Stimulated activated CD8-positive, alpha-beta memory T cell treated with anti-CD3 and anti-CD28 coated beads, Interleukin-7, amount 100 ng/mL, for 4 hours (primary cell): Measurements from ENCODE around the gene SORCS3.

Source experiments
- DNase-seq, 2 donors: peaks; one replicate each; pipeline ENCODE4 v3.0.0-alpha.2; 2020; ENCODE audit warnings: low read depth in 2 of 2

SORCS3 gene

DNA sequence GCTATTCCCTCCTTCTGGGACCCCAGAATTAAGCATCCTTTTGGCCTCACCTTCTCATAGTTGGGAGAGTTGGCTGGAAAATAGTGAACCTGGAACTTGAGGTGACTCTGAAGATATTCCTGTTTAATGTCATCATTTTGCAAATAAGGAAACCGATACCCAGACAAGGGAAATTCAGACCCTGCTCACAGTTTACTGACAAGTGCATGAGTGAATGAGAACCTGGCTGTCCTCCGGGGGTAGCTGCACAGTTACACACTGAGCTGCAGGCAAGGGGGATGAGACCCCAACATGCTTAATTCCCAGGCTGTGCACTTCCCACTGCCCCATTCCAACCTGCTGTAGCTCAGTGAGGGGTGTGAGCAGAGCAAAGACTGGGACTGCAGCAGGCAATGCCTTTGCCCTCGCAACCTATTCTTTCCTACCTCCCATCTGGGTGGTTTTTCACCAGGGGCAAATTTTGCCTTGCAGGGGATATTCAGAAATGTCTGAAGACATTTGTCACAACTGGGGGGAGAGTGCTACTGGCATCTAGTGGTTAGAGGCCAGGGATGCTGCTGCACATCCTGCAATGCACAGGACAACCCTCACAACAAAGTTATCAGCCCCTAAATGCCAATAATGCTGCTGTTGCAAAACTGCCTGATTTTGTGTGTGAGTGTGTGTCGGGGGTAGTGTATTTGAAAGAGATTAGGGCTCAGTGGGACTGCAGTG, 136.2 kb downstream of the SORCS3 start:
- DNase-seq, result no peak

DNA sequence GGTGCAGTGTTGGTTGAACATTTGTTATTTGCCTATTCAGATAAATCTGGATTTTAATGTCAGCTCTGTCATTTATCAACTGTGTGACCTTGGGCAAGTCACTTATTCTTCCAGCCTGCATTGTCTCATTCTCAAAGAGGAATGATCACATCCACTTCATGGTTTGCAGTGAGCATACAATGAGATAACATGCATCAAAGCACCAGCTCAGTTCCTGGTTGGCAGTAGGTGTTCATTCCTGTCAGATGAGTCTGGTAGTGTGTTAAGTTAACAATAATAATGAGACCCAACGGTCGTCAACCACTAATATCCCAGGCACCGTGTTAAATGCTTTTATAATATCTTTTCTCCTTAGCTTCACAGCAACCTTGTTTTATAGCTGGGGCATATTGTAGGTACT, 137.3 kb downstream of the SORCS3 start:
- no peak for DNase-seq

DNA sequence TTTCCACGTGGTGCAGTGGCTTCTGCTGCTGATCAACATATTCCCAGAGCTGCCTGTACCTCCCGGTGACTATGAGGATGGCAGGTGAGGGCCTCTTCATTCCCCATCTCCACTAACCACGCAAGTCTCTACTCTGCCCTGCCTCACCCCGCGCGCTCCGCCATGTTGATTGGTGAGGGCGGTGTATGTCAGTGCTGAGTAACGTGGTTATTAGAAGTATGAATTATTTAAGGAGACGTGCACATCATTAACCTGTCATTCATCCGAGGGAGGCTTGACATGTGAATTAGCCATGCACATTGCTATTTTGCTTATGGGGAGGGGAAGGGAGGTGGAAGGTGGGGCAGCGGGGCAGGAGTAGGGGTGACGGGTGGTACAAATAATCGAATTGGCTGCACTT, 138.6 kb downstream of the SORCS3 start:
- no peak for DNase-seq

DNA sequence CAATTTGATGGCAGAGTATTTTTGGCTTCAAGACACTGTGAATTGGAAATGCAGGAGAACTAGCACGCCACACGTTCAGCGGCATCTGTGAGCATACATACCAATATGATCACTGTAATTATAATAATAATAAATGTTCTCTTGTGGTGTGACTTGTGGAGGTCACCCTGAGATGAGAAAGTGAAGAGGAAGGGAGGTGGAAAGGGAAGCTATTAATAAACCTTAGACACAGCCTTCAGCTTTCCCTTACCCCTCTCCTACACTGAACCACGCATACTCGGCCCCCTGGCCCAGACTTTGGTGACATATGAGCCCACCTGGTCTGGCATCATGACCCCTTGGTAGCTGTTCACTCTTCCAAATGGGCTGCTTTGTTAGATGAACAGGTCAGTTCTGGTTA, 139.1 kb downstream of the SORCS3 start:
- DNase-seq, result no peak

DNA sequence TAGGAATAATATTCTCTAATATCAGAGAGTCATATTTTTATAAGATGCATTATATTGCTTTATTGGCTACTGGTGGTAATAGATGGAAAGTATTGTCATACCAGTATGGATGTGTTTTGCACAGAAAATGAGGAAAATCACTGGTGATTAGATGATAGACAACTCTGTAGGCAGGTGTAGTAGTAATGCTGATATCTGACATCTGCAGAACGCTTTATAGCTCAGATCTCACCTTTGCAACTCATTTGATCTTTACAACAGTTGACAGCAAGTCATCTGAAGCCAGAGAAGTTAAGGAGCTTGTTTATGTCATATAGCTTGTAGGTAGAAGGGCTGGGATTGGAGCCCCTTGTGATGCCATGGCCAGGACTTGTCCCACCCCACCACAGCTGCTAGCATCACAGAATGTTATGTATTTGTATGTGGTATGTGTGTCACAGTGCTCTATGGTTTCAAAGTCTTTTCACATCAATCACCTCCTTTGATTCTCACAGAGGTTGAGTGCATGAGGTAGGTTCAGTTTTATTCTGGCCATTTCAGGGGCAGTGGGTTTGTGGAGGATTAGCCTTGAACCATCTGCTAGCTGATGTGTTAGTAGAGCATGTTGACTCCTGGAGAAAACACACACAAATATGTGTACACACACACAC, 140.0 kb downstream of the SORCS3 start:
- no peak for DNase-seq

DNA sequence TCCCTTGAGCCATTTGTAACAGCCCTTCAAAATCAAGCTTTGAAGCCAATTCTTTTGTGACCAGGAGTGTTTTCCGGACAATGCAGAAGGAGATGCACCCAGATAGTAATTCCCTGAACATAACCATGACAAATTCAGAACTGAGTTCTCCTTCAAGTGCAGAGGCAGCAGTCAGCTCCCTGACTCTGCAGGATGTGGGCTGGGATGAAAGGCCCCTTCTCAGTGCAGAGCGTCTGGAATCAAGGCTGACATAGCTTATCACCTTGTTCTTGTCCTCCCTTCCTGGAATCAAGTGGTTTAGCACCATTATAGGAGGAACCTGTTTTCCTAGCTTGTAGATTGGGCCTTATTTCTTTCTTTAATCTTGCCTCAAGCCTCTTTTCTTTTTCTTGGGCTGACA, 143.4 kb downstream of the SORCS3 start:
- no peak for DNase-seq

DNA sequence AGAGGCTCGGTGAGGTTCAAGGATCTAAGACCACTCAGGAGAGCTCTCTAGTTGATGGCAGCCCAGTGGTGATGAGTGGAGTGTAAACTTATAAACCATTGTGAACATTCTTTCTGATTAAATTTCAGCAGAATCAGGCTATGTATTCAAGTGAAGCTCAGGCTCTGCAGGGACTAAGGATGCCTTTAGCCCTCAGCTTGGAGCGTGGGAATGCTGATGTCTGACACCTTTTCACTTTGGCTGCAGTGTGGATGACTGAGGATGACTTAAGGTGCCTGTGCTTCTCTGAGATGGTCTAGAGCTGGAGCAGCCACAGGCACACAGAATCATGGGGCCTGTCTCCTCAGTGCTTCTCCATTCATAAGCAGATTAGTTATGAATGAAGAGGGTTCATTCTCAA, 150.4 kb downstream of the SORCS3 start:
- DNase-seq, result no peak

DNA sequence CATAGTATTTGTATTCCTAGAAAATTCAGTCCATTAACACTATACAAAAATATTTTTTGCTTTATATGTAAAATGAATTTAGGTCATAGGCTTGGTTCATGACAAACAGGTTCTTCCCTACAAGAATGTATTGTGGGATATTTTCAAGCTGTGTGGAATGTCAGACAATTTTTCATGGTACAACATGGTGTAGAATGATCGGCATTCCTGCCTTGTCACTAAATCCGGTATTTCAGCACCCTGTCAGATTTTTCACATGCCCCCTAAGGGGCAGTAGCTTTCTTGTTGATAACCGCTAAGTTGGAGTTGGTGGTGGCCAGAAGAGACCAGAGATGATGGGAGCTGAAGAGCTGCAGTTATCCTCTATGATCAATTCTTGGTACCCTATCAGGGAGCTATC, 154.3 kb downstream of the SORCS3 start:
- DNase-seq, result no peak

DNA sequence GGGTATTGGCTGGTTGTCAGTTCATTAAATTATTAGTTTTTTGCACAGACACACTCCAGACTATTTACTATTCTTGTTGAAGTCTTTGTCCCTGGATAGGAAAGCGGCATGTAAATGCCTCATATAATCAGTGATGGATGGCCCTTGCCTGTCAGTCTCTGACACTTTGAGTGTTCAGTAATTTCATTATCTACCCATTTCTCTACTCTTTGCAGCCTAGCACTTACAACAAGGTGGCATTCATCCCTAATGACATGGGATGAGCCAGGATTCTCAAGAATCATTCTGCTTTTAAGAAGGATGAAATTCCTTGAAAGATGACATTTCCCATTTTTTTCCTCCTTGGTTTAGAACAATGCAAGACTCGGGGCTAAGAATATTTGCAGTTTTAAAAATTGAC, 155.7 kb downstream of the SORCS3 start:
- DNase-seq, result no peak

DNA sequence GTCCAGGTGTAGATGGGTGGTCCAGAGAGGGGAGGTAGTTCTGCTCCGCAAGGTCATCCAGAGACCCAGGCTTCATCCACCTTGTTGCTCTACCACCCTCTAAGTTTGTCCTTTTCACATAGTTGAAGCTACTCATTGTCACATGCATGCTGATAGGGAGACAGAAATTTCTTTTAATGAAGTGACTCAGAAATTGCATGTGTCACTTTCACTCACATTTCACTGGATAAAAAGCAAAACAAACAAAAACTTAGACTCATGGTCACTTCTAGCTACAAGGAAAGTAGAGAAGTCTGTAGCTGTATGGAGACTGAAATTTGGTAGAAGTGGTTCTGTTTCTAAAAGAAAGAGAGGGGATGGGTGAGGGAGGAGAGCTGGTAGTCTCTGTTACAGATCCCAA, 161.9 kb downstream of the SORCS3 start:
- DNase-seq, result no peak

DNA sequence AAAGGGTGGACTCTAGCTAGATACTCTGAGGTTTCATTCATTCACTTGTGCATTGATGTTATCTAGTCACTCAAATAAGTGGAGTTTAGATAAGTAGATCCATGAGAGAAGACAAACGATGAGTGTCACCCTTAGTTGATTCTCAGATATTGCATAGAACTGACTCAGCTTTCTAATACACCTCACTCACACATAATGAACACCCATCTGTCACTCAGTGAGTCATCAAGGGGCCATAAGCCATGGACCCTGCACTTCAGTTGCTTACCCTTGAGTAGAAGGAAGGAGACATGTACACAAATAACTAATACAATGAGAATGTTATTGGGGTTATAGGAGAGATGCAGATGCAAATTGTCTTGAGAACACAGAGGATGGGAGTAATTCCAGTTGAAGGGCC, 163.8 kb downstream of the SORCS3 start:
- DNase-seq, result no peak

DNA sequence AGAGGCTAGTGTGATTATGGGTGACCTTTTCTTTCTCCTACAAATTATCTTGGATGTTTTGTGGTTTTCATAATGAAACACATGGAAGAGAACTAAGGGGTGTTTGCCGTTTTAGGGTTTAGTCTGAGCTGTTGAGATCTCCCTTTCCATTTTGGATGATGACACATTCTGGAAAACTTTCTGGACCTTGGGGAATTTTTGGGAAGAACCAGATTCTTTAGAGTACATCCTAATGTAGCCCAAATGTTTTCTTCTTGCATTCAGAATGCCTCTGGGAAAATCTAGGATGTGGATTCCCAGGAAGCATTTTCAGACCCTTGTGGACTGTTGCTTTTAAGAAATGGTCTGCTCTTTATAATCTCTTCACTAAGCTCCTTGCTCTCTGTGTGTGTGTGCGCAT, 165.7 kb downstream of the SORCS3 start:
- no peak for DNase-seq

DNA sequence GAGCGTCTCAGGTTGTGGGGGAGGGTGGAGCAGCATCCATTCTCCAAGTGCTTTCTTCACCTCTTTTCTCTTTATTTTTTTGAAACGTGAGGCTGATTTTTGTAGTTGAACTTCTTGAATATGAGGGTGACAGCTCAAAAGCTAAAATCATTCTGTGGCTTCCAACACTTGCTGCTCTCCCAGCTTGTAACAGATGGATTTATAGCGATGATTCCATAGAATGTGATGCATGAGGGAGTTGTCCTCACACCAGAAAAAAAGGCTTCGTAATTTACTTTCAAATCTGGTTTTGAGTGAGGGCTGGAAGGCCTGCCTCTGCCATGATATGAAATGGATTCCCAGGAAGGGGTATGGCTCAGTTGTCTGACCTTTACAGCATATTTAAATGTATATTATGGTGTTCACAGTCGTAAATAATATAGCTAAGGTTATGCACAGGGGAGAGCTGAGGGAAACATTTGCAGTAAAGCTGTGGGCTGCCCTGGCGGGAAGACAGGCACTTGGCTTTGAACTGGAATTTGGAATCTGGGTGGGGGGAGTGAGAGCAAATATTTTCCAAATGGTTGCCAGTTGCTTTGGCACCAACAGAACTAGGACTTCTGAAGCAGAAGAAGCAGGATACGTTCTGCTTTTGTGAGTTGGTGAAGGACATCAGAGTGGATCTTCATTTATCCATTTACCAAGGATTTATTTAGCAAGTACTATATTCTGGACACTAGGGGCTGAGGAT, 166.7 kb downstream of the SORCS3 start:
- no peak for DNase-seq

DNA sequence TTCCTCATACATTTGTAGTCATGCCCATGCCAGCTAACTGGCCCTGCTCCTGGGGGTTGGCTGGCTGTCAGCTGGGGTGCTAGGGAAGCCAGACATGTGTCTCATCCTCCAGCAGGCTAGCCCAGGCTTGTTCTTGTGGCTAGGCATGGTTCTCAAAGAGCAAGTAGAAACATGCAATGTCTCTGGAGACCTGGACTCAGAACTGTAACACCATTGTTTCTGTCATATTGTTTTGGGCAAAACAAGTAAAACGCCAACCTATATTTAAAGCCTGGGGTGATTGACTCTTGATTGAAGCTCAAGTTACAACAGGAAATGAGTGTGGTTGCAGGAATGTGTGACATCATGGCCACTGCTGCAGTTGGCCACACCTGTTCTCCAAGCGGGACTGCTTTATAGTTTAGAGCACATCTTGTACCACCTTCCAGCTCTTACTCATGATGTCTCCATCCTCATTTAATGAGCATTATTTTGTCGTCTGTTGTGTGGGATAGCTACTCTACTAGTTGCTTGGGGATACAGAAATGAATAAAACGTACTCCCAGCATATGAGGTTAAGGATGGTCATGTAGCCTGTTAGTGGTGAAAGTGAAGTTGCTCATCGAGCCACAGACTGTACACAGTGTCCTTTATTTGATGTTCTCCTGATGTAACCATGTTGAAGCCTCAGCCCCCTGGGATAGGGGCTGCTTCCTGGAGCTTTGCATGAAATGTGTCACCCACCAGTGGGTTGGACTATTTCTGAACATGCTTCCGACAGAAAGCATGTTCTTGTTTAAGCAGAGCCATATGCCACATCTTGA, 168.4 kb downstream of the SORCS3 start:
- no peak for DNase-seq

DNA sequence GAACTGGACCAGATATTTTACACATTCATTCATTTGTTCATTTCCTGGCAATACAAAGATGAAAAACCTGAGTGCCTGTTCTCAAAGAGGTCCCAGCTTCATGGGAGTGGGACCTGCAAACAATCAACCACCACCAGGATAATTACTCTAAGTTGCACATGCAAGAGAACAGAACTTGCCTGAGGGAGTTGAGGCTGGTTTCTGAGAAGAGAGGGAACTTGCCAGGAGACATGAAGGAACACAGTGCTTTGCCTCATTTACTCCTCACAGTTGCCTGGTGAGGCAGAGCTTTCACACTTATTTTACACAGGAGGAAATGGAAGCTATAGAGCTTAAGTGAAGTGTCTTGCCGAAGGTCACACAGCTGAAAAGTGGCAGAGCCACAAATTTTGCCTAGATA, 170.1 kb downstream of the SORCS3 start:
- no peak for DNase-seq

DNA sequence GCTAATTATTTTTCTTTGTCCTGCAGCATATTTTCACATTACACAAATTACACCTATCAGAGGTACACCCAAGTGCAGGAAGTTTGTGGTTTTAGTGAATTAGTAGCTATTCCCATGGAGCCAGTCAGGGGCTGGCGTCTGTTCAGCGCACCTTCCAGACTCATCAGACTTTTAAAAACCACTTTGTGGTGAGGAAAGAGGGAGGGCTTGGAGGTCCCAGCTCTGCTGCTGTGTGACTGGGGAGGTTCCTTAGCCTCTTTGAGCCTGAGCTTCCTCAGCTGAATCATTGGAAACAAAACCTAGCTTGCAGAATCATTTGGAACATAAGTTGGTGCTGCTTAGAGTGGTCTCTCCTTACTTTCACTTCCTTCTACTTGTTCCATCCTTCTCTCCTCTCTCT, 175.4 kb downstream of the SORCS3 start:
- DNase-seq, result no peak

DNA sequence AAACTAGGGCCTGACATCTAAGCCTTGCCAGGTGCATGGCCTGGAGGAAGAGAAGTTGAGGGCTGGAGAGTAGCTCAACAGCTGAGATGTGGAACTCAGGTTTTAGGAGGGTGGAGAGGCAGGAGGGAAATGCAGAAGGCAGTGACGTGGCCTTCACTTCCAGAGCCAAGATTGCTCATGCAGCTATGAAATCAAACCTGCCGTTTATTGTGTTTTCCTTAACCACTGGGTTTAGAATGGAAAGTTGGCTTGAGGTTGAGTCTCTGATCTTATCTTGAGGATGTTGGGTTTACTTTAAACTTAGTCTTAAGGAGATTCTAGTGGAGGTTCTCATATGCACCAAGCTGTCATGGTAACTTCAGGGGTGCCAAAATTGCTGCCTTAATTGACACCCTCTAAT, 178.6 kb downstream of the SORCS3 start:
- DNase-seq, result no peak

DNA sequence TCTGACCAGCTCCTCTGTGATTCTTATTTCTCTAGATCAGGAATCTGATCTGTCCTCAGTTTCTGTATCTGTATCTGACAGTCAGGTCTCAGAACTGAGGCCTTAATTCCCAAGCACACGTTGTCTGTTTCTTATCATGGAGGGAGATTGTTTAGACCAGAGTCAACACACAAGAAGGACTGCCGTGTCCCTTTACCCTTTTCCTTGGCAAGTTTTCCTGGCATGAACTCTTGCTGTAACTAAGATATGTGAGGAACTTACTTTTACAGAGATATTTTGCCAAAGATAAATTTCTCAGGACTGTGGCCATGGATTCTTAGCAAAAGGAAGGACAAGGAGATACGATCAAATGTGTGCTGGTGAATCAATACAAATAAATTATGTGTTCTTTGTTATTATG, 181.0 kb downstream of the SORCS3 start:
- no peak for DNase-seq

DNA sequence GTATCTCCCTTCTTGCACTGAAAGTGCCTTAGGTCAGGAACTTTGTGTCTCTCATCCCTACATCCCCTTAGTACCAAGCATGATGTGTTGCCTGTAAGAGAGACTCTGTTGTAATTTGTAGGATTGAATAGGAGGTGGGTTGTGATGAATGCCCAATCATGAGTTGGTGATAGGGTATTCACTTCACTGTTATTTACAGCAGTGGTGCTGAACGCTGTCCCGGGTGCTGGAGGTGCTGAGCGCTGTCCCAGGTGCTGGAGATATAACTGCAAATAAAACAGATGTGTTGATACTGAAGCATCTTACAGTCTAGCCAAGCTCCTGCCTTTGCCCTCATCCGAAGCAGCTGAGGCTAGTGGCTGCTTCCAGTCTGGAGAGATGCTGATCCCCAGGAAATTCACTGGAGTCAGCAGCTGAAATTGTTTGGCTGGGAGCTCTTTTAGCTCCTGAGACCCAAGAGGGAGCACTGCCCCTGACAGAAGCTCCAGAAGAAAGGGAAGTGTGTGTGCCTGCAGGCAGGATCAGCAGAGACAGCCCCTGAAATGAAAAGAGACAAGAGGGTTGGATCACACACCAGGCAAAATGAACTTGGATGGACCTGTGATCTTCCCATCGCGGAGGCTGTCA, 183.4 kb downstream of the SORCS3 start:
- no peak for DNase-seq

DNA sequence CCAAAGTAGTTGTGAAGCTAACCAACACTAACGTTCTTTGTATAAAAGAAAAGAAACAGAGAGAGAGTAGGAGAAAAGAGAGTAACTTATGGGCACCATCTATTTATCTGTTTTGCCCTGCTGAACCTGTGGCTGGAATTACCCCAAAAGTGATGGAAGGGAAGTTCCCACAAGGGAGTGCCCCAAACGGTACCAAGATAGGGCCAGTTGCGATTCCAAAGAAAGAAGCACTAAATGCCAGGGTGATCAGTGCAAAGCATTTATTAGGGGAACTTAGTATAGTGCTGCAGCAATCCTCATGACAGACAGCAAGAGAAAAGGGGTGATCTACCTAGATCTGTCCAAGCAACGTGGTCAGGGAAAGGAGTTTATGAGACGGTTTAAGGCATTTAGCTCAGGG, 190.2 kb downstream of the SORCS3 start:
- DNase-seq, result no peak

DNA sequence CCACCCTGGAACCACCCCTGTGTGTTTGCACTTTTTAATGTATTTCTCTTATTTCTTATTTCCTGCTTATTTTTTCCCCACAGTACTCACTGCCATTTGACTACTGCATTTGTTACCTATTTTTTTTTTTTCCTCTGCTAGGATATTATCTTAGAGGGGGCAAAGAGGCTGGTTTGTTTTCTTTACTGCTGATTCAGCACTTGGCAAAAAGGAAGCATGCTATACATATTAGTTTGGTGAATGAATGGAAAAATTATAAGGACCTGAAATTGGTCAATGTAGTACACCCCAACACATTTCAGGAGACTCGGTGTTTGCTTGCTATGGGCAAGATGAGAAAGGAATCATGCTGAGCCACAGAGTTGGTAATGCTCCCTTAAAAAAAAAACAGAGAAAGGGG, 193.5 kb downstream of the SORCS3 start:
- DNase-seq, result no peak

DNA sequence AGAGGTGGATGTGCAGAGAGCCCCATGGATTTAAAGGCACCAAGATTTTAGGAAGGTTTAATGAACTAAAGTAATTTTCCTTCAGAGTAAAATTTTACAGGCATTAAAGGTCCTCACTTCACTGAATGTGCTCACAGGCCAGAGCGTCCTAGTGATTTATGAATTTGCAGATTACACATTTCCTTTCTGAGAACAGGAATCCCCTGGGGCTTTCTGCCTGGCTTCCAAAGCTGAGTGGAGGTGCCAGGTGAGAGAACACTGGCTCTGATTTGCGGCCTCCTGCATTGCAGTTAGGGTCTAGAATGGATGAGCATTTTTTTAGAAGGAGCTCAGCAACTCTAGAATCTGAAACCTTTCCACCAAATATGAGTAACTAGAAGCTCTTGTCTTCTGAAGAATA, 194.3 kb downstream of the SORCS3 start:
- no peak for DNase-seq
